ENCODE measurements around the gene VDAC1.
A peak's percentile ranks its signal among the peaks of the same experiment; 100 is the strongest.
"Not testable (repeated sequence)": the region's sequence is repeated elsewhere in the genome, so short reads cannot be mapped to it uniquely, and the experiment has no call there.

VDAC1 gene, protein sequence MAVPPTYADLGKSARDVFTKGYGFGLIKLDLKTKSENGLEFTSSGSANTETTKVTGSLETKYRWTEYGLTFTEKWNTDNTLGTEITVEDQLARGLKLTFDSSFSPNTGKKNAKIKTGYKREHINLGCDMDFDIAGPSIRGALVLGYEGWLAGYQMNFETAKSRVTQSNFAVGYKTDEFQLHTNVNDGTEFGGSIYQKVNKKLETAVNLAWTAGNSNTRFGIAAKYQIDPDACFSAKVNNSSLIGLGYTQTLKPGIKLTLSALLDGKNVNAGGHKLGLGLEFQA

DNA sequence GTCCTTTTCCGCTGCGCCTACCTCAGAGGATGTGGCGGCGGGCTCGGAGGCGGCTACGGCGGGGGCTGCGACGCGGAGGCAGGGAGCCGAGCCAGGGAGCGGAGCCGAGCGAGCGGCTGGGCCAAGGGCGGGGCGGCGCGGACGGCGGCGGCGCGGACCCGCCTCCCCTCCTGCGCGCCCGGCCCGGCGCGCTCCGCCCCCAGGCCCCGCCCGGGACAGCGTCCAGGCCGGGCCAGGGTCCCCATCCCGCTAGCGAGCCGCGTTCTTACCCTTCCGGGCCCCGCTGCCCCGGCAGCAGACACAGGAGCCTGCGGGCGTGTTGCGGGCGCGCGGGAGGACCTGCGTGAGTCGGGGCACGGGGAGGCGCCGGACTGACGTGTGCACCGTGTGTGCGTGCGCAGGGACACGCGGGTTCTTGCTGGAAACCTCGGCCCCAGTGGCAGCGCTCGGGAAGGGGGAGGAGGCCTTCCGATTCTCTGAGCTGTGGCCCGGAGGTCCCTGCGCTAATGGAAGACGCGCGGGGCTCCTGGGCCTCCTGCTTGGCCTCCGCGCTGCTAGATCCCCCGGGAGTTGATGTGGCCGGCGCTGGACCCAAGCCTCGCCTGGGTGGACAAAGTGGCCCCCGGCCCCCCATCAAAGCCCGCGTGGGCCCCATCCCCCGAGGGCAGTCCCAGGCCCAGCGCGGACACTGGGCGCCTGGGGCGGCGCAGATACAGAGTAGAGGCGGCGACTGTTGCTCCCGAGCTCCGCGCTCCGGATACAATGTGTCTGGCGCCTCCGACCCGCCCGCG is at the start of gene VDAC1:
TSS of gene VDAC1 (minus strand) at position 350 of the 791 bp plus-strand sequence. CDS start 11,963 bp downstream, outside the sequence.
- DNase-seq (ENCODE audit: low read depth in 2 of 2, low spot score in 1 of 2), result peak; percentile 52 to 60

DNA sequence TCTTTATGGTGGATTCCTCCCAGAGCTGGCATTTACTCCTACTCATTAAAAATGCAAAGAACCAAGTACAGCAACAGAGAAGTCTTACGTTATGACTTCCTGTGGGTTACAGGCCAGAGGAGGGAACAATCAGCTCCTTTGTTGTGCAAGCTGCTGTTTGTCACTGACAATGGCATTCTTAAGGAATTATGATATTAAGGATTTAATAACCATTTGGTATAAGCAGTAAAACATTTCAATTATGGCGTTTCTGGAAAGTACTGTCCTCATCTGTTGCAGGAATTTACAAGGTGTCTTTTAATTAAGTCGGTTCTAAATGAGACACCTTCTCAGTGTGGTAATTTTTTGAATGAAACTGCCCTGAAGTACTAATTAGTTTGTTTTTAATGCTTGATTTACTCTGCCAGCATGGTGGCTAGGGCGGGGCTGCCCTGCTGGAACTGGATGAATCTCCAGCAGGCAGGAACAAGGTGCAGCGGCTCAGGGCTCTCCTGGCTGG is 49.1 kb upstream of the VDAC1 start:
- no peak for DNase-seq (ENCODE audit: low read depth in 2 of 2, low spot score in 1 of 2)

GRCh38 chr5:134053314-134053839 is 48.6 kb upstream of the VDAC1 start:
- DNase-seq (ENCODE audit: low read depth in 2 of 2, low spot score in 1 of 2), result no peak

DNA sequence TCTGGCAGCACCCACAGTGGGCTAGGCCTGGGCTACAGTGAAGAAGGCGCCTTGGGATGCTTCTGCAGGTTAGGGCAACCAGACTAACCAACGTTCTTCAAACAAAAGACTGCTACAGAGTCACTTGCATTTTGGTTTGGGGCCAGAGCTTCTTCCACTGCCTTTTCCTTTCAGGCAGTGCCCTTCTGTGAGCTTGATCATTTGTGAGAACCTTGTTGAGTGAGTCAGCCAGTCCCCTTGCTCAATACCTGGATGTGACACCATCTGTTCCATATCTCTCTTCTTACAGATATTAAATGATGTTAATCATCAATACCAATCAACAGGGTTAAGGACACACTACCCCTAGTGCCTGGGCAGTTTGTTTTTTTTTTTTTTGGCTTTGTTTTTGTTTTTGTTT is 46.5 kb upstream of the VDAC1 start:
- DNase-seq (ENCODE audit: low read depth in 2 of 2, low spot score in 1 of 2), result no peak

- DNase-seq (ENCODE audit: low read depth in 2 of 2, low spot score in 1 of 2), result no peak
Observed at GRCh38 chr5:134048864-134049263, 44.1 kb upstream of the VDAC1 start.

- DNase-seq (ENCODE audit: low read depth in 2 of 2, low spot score in 1 of 2), result no peak
Observed at GRCh38 chr5:134047687-134048056, 42.9 kb upstream of the VDAC1 start.

DNA sequence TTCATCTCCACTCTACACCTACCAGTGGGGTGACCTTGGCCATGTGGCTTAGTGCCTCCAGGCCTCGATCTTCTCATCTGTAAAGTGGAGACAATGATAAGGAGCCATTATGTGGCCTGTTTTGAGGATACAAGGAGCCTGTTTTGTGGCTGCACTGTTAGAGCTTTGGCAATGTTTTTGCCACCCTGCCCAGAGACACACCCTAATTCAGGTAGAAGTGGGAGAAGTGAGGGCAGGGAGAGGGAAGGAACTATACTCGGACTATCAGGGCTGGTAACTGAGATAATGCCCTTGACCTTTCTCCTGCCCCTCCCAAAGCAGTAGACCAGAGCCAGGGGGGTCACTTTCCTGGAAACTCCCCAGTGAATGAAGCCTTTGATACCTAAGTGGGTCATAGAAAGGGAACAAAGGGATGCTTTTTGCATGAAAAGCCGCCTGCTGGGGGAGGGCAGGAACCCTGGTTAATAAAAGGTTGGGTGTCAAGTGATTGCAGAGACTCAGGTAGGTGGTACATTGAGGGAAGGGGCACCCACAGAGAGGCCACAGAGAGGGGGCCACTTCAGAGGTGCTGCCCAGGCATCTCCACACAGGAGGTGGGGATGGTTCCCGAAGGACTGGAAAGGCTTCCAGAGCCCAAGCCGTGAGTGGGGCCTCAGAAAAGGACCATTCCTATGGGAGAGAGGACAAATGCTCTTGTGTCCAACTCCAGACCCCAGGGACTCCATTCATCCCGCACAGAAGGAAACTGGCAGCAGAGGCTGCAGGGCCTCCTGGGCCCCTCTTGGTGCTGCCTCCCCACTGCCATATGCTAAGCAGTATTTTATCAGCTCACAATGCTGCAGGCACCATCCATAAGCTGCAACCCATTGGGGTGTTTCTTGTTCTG is 42.3 kb upstream of the VDAC1 start:
- DNase-seq (ENCODE audit: low read depth in 2 of 2, low spot score in 1 of 2), result no peak

DNA sequence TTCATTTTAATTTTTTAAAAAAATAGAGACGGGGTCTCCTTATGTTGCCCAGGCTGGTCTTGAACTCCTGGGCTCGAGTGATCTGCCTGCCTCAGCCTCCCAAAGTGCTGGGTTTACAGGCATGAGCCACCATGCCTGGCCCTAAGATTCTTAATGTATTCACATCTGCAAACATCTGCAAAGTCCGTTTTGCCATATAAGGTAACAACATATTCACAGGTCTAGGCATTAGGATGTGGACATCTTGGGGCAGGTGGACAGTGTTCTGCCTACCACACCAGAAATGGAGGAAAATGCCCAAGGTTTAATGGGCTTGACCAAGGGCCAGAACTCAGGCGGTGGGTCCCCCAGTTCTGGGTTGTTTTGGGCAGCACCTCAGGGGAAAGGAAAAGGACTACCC is 41.6 kb upstream of the VDAC1 start:
- DNase-seq (ENCODE audit: low read depth in 2 of 2, low spot score in 1 of 2), result no peak

GRCh38 chr5:134043793-134044792 is 39.3 kb upstream of the VDAC1 start:
- no peak for DNase-seq (ENCODE audit: low read depth in 2 of 2, low spot score in 1 of 2)

GRCh38 chr5:134041570-134042411 is 37.0 kb upstream of the VDAC1 start:
- no peak for DNase-seq (ENCODE audit: low read depth in 2 of 2, low spot score in 1 of 2)

- DNase-seq (ENCODE audit: low read depth in 2 of 2, low spot score in 1 of 2), result no peak
Observed at GRCh38 chr5:134038138-134038537, 33.4 kb upstream of the VDAC1 start.

GRCh38 chr5:134037160-134037559 is 32.4 kb upstream of the VDAC1 start:
- DNase-seq (ENCODE audit: low read depth in 2 of 2, low spot score in 1 of 2), result no peak

- DNase-seq (ENCODE audit: low read depth in 2 of 2, low spot score in 1 of 2), result no peak
Observed at GRCh38 chr5:134034326-134034725, 29.6 kb upstream of the VDAC1 start.

DNA sequence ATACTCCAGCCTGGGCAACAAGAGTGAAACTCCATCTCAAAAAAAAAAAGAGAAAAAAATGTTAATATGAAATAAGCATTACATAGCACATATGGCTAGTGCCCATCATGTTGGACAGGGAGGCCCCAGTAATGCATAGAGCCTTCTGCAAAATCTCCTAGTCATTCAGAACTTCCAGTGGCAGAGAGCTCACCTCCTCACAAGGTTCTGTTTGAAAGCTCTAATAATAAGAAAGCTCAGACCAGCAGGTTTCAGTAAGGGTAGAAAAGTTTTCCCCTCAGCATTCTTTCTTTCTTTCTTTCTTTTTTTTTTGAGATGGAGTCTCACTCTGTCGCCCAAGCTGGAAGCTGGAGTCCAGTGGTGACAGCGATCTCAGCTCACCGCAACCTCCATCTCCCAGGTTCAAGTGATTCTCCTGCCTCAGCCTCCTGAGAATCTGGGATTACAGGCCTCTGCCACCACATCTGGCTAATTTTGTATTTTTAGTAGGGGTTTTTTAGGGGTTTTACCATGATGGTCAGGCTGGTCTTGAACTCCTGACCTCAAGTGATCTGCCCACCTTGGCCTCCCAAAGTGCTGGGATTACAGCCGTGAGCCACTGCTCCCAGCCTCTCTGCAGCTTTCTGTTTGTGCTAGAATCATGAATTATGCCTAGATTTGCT is 25.7 kb upstream of the VDAC1 start:
- DNase-seq (ENCODE audit: low read depth in 2 of 2, low spot score in 1 of 2), result not testable (repeated sequence)

GRCh38 chr5:134029156-134029555 is 24.4 kb upstream of the VDAC1 start:
- no peak for DNase-seq (ENCODE audit: low read depth in 2 of 2, low spot score in 1 of 2)

GRCh38 chr5:134028496-134028895 is 23.7 kb upstream of the VDAC1 start:
- no peak for DNase-seq (ENCODE audit: low read depth in 2 of 2, low spot score in 1 of 2)

- no peak for DNase-seq (ENCODE audit: low read depth in 2 of 2, low spot score in 1 of 2)
Observed at GRCh38 chr5:134027288-134027615, 22.5 kb upstream of the VDAC1 start.

GRCh38 chr5:134026521-134027287 is 21.9 kb upstream of the VDAC1 start:
- DNase-seq (ENCODE audit: low read depth in 2 of 2, low spot score in 1 of 2), result peak in 1 of 2 donors; percentile 9
